Dermis microvascular lymphatic vessel endothelial cell (primary cell): ENCODE results near the gene RO60. TPM values are rescaled to one million over a fixed set of nuclear protein-coding genes. Genes with fewer than 3 reads are reported as not detected.

Experiments used
- DNase-seq, 2 donors: peaks; one replicate each; pipeline versions ENCODE4 v3.0.0 to v3.0.0-alpha.2; 2010; ENCODE audit warnings: low read depth in 2 of 2
- total RNA-seq: library from RNA; depleted of rRNA; stranded (reverse); fragments of >200 nt; gene quantifications from 2 replicates; pipeline ENCODE4 v1.2.1, GENCODE V29; 2014

Gene RO60
- total RNA-seq, 1 donor from 2014 or later = 147 TPM

GRCh38 chr1:193108471-193108870 lies 49.1 kb downstream of the RO60 start:
- no peak for DNase-seq

Other genes with a start within 250 kb of the RO60 start
- gene UCHL5, start 252 bp upstream of the RO60 start, total RNA-seq = 13.8 and 14.5 TPM in 2 replicates
- 2.3 and 8.6 TPM in 2 replicates for gene GLRX2, start 45.8 kb downstream of the RO60 start, total RNA-seq
- 10.7 and 13.0 TPM in 2 replicates for gene CDC73, start 62.4 kb downstream of the RO60 start, total RNA-seq
- 1.5 and 3.7 TPM in 2 replicates for gene B3GALT2, start 127.0 kb downstream of the RO60 start, total RNA-seq